ENCODE measurements around the gene HYKK. TPM values are rescaled to one million over a fixed set of nuclear protein-coding genes. Genes with fewer than 3 reads are reported as not detected.
A peak's percentile ranks its signal among the peaks of the same experiment; 100 is the strongest.

HYKK gene
- total and polyA plus RNA-seq, 2 of the 13 experiments (the other 11 are each of a cell fraction or from before 2014, with no cell fraction given): 3.5 to 5.4 TPM

GRCh38 chr15:78506971-78507830 is at the start of gene HYKK (continued):
- no peak for TF ChIP-seq KIAA2018 (CRISPR knock-in tag; IDR thresholded peaks at IDR 0.05; ENCODE audit: borderline replicate concordance)
- peak; percentile 88 for TF ChIP-seq SP4 (CRISPR knock-in tag; IDR thresholded peaks at IDR 0.05)
- TF ChIP-seq PAWR (CRISPR knock-in tag; IDR thresholded peaks at IDR 0.05; ENCODE audit: borderline replicate concordance): no peak
- peak; percentile 30; the same call in 1 of the 2 replicates for TF ChIP-seq ELF1 (CRISPR knock-in tag; IDR thresholded peaks at IDR 0.05)
- TF ChIP-seq ZBED4 (CRISPR knock-in tag; IDR thresholded peaks at IDR 0.05; ENCODE audit: borderline replicate concordance): no peak
- TF ChIP-seq ZNF850 (CRISPR knock-in tag; conservative IDR thresholded peaks at IDR 0.05): 0 out of 2 replicates have a peak, but pooled peaks have one; percentile 53
- no peak for TF ChIP-seq SRSF4 (IDR thresholded peaks at IDR 0.05; ENCODE audit: low read depth, low read length, poor library complexity, severe bottlenecking)
- TF ChIP-seq GATA4 (IDR thresholded peaks at IDR 0.05; ENCODE audit: borderline replicate concordance, low read depth): no peak
- peak; percentile 81; the same call in 1 of the 2 replicates for TF ChIP-seq ZNF142 (CRISPR knock-in tag; IDR thresholded peaks at IDR 0.05)

Measured in HepG2 (cell line).